PFSK-1 (cell line): Measurements from ENCODE around the gene NOC2L.

ENCODE experiments used
- POLR2AphosphoS5 ChIP-seq: IDR thresholded peaks from 2 replicates; pipeline ENCODE4 v1.6.1; 2012; ENCODE audit warnings: low read depth, mild to moderate bottlenecking, control low read depth, low read length, moderate library complexity
- TAF1 ChIP-seq: IDR thresholded peaks from 2 replicates; pipeline ENCODE4 v1.6.1; 2012; ENCODE audit warnings: low read length, control low read depth, borderline replicate concordance; ENCODE audit not compliant: insufficient read depth

DNA sequence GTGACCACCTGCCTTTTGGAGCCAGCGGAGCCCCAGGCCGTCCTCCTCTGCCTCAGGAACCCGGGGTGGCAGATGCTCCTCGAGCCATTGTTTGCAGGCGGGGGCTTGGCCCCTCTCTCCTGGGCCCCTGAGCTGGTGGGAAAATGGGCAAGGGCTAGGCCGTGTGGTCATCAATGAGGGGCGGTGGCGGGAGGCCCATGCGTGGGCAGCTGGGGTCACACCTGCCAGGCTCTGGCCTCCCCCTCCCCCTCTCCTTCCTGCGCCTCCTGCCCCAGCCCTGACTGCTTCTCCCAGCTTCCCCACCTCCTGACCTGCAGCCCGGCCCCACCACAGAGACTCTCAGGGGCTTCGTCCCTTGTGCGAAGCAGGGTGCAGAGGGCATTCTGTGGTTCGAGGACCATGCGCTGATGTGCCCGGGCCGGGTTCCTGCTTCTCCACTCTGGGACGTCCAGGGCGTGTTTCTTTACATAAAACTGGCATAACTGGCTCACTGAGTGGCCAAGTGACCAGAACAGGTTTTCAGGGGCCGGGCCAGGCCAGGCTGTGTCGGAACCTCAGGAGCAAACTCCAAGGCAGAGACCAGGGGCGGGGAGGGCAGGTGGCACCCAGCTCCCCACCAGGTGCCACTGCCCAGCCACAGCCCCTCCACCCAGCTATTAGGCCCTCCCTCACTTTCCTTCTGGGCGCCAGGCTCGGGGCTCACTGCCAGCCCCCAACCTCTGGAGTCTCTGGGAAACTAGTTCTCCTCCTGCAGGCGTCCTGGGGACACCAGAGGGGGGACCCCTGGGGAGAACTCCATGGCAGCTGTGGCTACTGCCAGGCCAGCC is 26.1 kb downstream of the NOC2L start:
- TF ChIP-seq POLR2AphosphoS5 (no peak), TAF1 (no peak)
